Right cardiac atrium (tissue), 5 donors: ENCODE results near the gene CYP2B6. TPM values are rescaled to one million over a fixed set of nuclear protein-coding genes. Genes with fewer than 3 reads are reported as not detected.

Source experiments
- ATAC-seq, 2 donors: fragments of 200-7000 bp; cut with Tn5 transposase; one replicate each; pipeline versions ENCODE4 v1.8.0 to v1.9.1; 2020; ENCODE audit warnings: moderate library complexity in 2 of 2, mild to moderate bottlenecking in 1 of 2
- DNase-seq, 3 donors: peaks; one replicate each; pipeline ENCODE4 v3.0.0-alpha.2; 2020
- H3K27ac ChIP-seq: one replicate; pipeline ENCODE4 v1.5.1; 2013; ENCODE audit warnings: mild to moderate bottlenecking, low read length, control low read depth, moderate library complexity
- H3K27me3 ChIP-seq: one replicate; pipeline ENCODE4 v1.6.1; 2013; ENCODE audit not compliant: control insufficient read depth, insufficient read depth
- H3K4me1 ChIP-seq: one replicate; pipeline ENCODE4 v1.6.1; 2013; ENCODE audit warnings: low read length; ENCODE audit not compliant: control insufficient read depth, insufficient read depth
- H3K4me3 ChIP-seq: one replicate; pipeline ENCODE4 v1.5.1; 2013; ENCODE audit warnings: low read length, control low read depth
- H3K9me3 ChIP-seq: one replicate; pipeline ENCODE4 v1.6.1; 2013; ENCODE audit warnings: low read length; ENCODE audit not compliant: control insufficient read depth
- WGBS: extraction: QIAGEN DNeasy Blood & Tissue Kit; methylation state at CpG from one replicate; pipeline ENCODE4 v1.1.7; 2013; 5-methylcytosine and 5-hydroxymethylcytosine counted together
- intact Hi-C, 4 donors: fragments of 100-400 bp; cut with DNase I; formaldehyde crosslinking; loops; one replicate each; pipeline versions ENCODE4 v1.11.0 to v1.14.0; 2022 to 2023
- long read RNA-seq, 4 donors: library from polyadenylated mRNA; unstranded; transcript quantifications; one replicate each; pipeline ENCODE4 v2.0.0, GENCODE V29; 2020 to 2021
- polyA plus RNA-seq: library from polyadenylated mRNA; stranded (reverse); fragments of 200-250 nt; gene quantifications from one replicate; pipeline ENCODE4 v1.2.3, GENCODE V29; 2013
- total RNA-seq, 4 donors: library from RNA; stranded (reverse); fragmentation: NEBNext Ultra II Directional; extraction: Animal tissue kit (Norgen Biotek cat#: 25700); gene quantifications; one replicate each; pipeline ENCODE4 v1.2.1, GENCODE V29; 2021
- donor health status: healthy with polysubstance abuse.
- donor health status: DM: no; HTN: yes; CAD: no.
- donor health status: DM: no; HTN: no; CAD: no.
- donor health status: DM: no; HTN: yes; CAD: no; lungs with severe emphysema.
- donor health status: DM: yes; HTN: yes; CAD: no.

Gene CYP2B6
- total RNA-seq (not detected), polyA plus RNA-seq (not detected)
- long read RNA-seq, donor 1, result 0 reads
- long read RNA-seq, donor 2, result 0 reads
- long read RNA-seq, donor 3, result 0 reads
- long read RNA-seq, donor 4, result 0 reads

DNA sequence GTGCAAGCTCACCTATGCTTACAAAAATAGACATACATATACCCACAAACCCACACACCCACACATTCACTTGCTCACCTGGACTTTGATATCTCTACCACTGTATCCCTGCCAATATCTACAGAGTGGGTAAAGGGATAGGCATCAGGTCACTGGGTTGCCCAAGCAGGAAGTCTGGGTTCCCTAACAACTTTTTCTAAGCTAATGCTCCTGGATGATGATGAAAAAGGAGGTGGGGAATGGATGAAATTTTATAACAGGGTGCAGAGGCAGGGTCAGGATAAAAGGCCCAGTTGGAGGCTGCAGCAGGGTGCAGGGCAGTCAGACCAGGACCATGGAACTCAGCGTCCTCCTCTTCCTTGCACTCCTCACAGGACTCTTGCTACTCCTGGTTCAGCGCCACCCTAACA, at the start of gene CYP2B6:
TSS of gene CYP2B6 (plus strand) at position 311 of the 410 bp plus-strand sequence. CDS start at position 335, 24 bp downstream.
- H3K27me3 ChIP-seq, result peaks cover 3% of the 10 kb centered on the region
- intact Hi-C loops, result no loop called here
- no peaks in the 10 kb centered on the region for H3K9me3 ChIP-seq
- H3K4me1 ChIP-seq, result no peaks in the 10 kb centered on the region
- ATAC-seq (no peak), DNase-seq (no peak)
- 81% methylated on average over 2 of the region's 2 CpGs for WGBS
- no peak within 1 kb of the TSS for H3K4me3 ChIP-seq
- no peak within 1 kb of the TSS for H3K27ac ChIP-seq

- Histone ChIP-seq H3K4me1 (no peaks in the 10 kb centered on the region), H3K9me3 (no peaks in the 10 kb centered on the region), H3K27ac (no peak overlapping the region), H3K4me3 (no peak overlapping the region), H3K27me3 (no peaks in the 10 kb centered on the region)
- intact Hi-C loops, result no loop called here
- 75% methylated on average over 9 of the region's 9 CpGs for WGBS
- DNase-seq, result no peak
- ATAC-seq, result no peak
Observed at GRCh38 chr19:40941481-40942219, 49.4 kb upstream of the CYP2B6 start.

GRCh38 chr19:40945645-40946044, 45.4 kb upstream of the CYP2B6 start:
- no peak overlapping the region for H3K4me3 ChIP-seq
- no peaks in the 10 kb centered on the region for H3K27me3 ChIP-seq
- 83% methylated on average over 2 of the region's 2 CpGs for WGBS
- DNase-seq, result no peak
- intact Hi-C loops, result no loop called here
- no peak for ATAC-seq
- no peaks in the 10 kb centered on the region for H3K9me3 ChIP-seq
- H3K27ac ChIP-seq, result no peak overlapping the region
- H3K4me1 ChIP-seq, result no peaks in the 10 kb centered on the region

- Histone ChIP-seq H3K4me1 (no peaks in the 10 kb centered on the region), H3K4me3 (no peak overlapping the region), H3K9me3 (no peaks in the 10 kb centered on the region), H3K27me3 (no peaks in the 10 kb centered on the region), H3K27ac (no peak overlapping the region)
- intact Hi-C loops, result no loop called here
- DNase-seq, result no peak
- WGBS, result 74% methylated on average over 2 of the region's 2 CpGs
- no peak for ATAC-seq
Observed at GRCh38 chr19:40947114-40947513, 44.0 kb upstream of the CYP2B6 start.

DNA sequence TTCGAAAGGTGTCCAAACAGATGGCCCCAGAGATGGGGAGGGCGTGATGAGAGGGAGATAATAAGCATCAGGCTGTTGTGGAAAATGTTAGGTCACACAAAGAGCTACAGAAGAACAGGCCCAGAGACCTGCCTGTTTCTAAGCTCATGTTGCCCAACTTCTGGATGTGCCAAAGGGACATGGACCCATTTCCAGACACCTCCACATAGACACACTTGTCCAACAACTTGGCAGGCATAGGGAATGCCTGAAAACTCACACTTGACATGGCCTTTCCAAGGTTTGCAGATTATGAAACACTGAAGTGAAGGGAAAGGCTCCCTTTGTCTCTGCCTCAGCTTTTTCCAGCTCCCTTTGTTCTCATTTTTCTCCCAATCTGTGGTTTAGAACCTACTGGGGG, 43.5 kb upstream of the CYP2B6 start:
- no peaks in the 10 kb centered on the region for H3K9me3 ChIP-seq
- no peak overlapping the region for H3K27ac ChIP-seq
- no peaks in the 10 kb centered on the region for H3K27me3 ChIP-seq
- no peaks in the 10 kb centered on the region for H3K4me1 ChIP-seq
- DNase-seq (no peak), ATAC-seq (no peak)
- no peak overlapping the region for H3K4me3 ChIP-seq
- 41% methylated on average over 2 of the region's 2 CpGs for WGBS
- intact Hi-C loops, result no loop called here

DNA sequence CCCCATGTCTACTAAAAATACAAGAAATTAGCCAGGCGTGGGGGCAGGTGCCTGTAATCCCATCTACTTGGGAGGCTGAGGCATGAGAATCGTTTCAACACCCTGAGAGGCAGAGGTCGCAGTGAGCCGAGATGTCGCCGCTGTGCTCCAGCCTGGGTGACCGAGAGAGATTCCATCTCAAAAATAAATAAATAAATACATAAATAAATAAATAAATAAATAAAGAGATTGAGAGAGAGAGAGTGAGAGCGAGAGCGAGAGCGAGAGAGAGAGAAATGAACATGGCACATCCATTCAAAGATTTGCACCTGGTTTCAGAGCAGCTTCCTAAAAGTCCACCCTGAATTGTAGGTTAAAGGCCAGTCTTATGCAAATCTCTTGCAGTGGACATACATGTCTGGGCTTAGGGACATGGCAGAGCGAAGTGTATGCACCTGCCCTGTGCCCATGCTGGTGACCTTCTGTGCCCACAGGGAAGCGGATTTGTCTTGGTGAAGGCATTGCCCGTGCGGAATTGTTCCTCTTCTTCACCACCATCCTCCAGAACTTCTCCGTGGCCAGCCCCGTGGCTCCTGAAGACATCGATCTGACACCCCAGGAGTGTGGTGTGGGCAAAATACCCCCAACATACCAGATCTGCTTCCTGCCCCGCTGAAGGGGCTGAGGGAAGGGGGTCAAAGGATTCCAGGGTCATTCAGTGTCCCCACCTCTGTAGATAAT, 42.3 kb upstream of the CYP2B6 start:
- no peaks in the 10 kb centered on the region for H3K27me3 ChIP-seq
- WGBS, result 86% methylated on average over 18 of the region's 18 CpGs
- H3K4me1 ChIP-seq, result no peaks in the 10 kb centered on the region
- H3K9me3 ChIP-seq, result peaks cover 1% of the 10 kb centered on the region
- H3K4me3 ChIP-seq, result no peak overlapping the region
- DNase-seq (no peak), ATAC-seq (no peak)
- intact Hi-C loops, result no loop called here
- H3K27ac ChIP-seq, result no peak overlapping the region

GRCh38 chr19:40954573-40954972, 36.5 kb upstream of the CYP2B6 start:
- 83% methylated on average over 10 of the region's 10 CpGs for WGBS
- ATAC-seq, result no peak
- H3K27me3 ChIP-seq, result no peaks in the 10 kb centered on the region
- no peak overlapping the region for H3K27ac ChIP-seq
- intact Hi-C loops, result no loop called here
- no peak for DNase-seq
- H3K4me3 ChIP-seq, result no peak overlapping the region
- no peaks in the 10 kb centered on the region for H3K4me1 ChIP-seq
- peaks cover 8% of the 10 kb centered on the region for H3K9me3 ChIP-seq

GRCh38 chr19:40959338-40959737, 31.7 kb upstream of the CYP2B6 start:
- no peak overlapping the region for H3K4me3 ChIP-seq
- DNase-seq, result no peak
- no peaks in the 10 kb centered on the region for H3K27me3 ChIP-seq
- peaks cover 3% of the 10 kb centered on the region for H3K9me3 ChIP-seq
- WGBS, result 85% methylated on average over 1 of the region's 1 CpG
- no peak overlapping the region for H3K27ac ChIP-seq
- H3K4me1 ChIP-seq, result no peaks in the 10 kb centered on the region
- intact Hi-C loops, result no loop called here
- ATAC-seq, result no peak

DNA sequence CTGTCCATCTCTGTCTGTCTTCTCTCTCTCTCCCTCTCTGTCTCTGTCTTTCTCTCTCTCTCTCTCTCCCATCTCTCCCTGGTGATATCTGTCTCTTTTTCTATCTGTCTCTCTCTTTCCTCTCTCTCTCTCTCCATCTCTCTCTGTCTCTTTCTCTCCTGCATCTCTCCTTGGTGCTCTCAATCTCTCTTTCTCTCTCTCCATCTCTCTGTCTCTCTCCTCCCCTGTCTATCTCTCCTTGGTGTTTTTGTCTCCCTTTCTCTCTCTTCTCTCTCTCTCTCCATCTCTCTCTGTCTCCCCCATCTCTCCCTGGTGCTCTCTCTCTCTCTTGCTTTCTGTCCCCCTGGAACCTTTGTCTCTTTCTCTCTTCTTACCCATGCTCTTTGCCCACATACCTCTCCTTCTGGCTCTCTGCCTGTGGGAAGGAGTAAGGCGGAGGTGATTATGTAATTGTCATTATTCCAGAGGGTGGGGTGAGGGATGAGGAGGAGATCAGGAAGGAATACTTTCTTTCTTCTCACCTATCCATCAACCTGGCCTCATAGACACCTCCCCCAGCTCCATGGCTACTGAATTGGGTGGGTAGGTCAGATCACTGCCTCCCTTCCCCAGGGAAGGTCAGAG, 30.9 kb upstream of the CYP2B6 start:
- H3K4me1 ChIP-seq, result no peaks in the 10 kb centered on the region
- intact Hi-C loops, result no loop called here
- no peaks in the 10 kb centered on the region for H3K27me3 ChIP-seq
- H3K27ac ChIP-seq, result no peak overlapping the region
- ATAC-seq (no peak), DNase-seq (no peak)
- no peak overlapping the region for H3K4me3 ChIP-seq
- WGBS, result 49% methylated on average over 1 of the region's 1 CpG
- peaks cover 3% of the 10 kb centered on the region for H3K9me3 ChIP-seq

DNA sequence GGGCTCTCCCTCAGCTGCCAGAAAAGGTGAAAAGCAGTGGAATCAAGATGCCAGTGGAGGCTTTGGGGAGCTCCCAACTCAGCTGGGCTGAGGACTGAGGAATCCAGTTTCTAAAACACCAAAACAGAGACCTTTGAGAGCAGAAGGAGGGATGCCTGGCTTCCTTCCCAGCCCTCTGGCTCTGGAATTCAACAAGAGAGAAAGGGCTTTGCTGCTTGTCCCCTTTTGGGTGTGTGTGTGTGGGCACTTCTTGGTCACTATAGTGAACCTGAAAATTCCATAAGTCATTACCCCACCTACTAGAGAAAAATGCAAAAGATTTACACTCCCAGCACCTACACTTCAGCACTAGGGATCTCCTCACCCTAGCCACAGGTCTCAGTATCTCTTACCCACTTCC, 30.3 kb upstream of the CYP2B6 start:
- intact Hi-C loops, result no loop called here

GRCh38 chr19:40962460-40962961, 28.6 kb upstream of the CYP2B6 start:
- WGBS, result 44% methylated on average over 3 of the region's 3 CpGs
- Histone ChIP-seq H3K27ac (no peak overlapping the region), H3K27me3 (no peaks in the 10 kb centered on the region), H3K9me3 (no peaks in the 10 kb centered on the region), H3K4me1 (no peaks in the 10 kb centered on the region), H3K4me3 (no peak overlapping the region)
- intact Hi-C loops, result no loop called here
- ATAC-seq (no peak), DNase-seq (no peak)

More for the DNA sequence above, 30.3 kb upstream of the CYP2B6 start:
- no peak overlapping the region for H3K4me3 ChIP-seq
- DNase-seq (no peak), ATAC-seq (no peak)
- H3K4me1 ChIP-seq, result no peaks in the 10 kb centered on the region
- H3K9me3 ChIP-seq, result peaks cover 2% of the 10 kb centered on the region
- H3K27me3 ChIP-seq, result no peaks in the 10 kb centered on the region
- H3K27ac ChIP-seq, result no peak overlapping the region
